Kidney (tissue), 14 donors: ENCODE measurements around the gene MAP1LC3B. TPM values are rescaled to one million over a fixed set of nuclear protein-coding genes. Genes with fewer than 3 reads are reported as not detected.
A peak's percentile ranks its signal among the peaks of the same experiment; 100 is the strongest.

Source experiments
- DNase-seq, 5 donors: peaks; one replicate each; pipeline ENCODE4 v3.0.0-alpha.2; 2013 to 2020
- FAIRE-seq: peaks from 2 replicates; lab custom pipeline; 2012; peaks lifted over from hg19 to GRCh38; lab: Jason Lieb, UNC
- H3K27ac ChIP-seq, 2 donors: one replicate each; pipeline ENCODE4 v1.7.0; 2013; ENCODE audit warnings: low read depth in 2 of 2, low read length in 2 of 2, inconsistent platforms in 1 of 2
- H3K27me3 ChIP-seq: one replicate; pipeline ENCODE4 v1.7.1; 2013; ENCODE audit warnings: low read length, inconsistent platforms; ENCODE audit not compliant: control insufficient read depth, insufficient read depth
- H3K36me3 ChIP-seq, 3 donors: one replicate each; pipeline versions ENCODE4 v1.7.0 to v1.7.1; 2013; ENCODE audit warnings: low read length in 3 of 3, control low read depth in 1 of 3, inconsistent platforms in 1 of 3; ENCODE audit not compliant: insufficient read depth in 3 of 3, control insufficient read depth in 2 of 3
- H3K4me1 ChIP-seq, 3 donors: one replicate each; pipeline versions ENCODE4 v1.7.0 to v1.7.1; 2013; ENCODE audit warnings: low read length in 3 of 3, inconsistent platforms in 1 of 3, low read depth in 1 of 3; ENCODE audit not compliant: control insufficient read depth in 2 of 3, insufficient read depth in 2 of 3
- H3K4me3 ChIP-seq, 3 donors: one replicate each; pipeline versions ENCODE4 v1.7.0 to v1.8.1; 2013; ENCODE audit warnings: low read length in 3 of 3, control low read depth in 1 of 3, inconsistent platforms in 1 of 3
- H3K9ac ChIP-seq, 3 donors: one replicate each; pipeline versions ENCODE4 v1.7.0 to v1.7.1; 2013; ENCODE audit warnings: low read length in 3 of 3, control low read depth in 1 of 3, inconsistent platforms in 1 of 3
- H3K9me3 ChIP-seq, 3 donors: one replicate each; pipeline versions ENCODE4 v1.7.0 to v1.7.1; 2013; ENCODE audit warnings: low read length in 3 of 3, control low read depth in 1 of 3, inconsistent platforms in 1 of 3; ENCODE audit not compliant: control insufficient read depth in 2 of 3, insufficient read depth in 1 of 3
- CTCF ChIP-seq: IDR thresholded peaks from 3 replicates; pipeline ENCODE4 v1.5.1; 2012; ENCODE audit warnings: mild to moderate bottlenecking, moderate library complexity, borderline replicate concordance; ENCODE audit not compliant: insufficient read depth; ENCODE audit errors: extremely low read depth
- intact Hi-C: fragments of 100-400 bp; cut with DNase I; formaldehyde crosslinking; loops from one replicate; pipeline ENCODE4 v1.11.1; 2022
- polyA plus RNA-seq: library from polyadenylated mRNA; stranded (reverse); fragments of 350-450 nt; fragmentation: Illumina TruSeq; extraction: RNeasy Lipid Tissue Mini Kit (QIAGEN cat#74804); gene quantifications from one replicate; pipeline ENCODE4 v1.2.3, GENCODE V29; 2014; ENCODE audit warnings: low read depth, low replicate concordance; ENCODE audit not compliant: insufficient read depth
- total RNA-seq: library from RNA; stranded (reverse); fragmentation: NEBNext Ultra II Directional; extraction: Animal tissue kit (Norgen Biotek cat#: 25700); gene quantifications from one replicate; pipeline ENCODE4 v1.2.1, GENCODE V29; 2021
- donor health status: control.
- donor health status: control.
- donor health status: control.
- donor health status: control.
- donor health status: control.
- donor health status: DM: yes; HTN: yes; CAD: no.
- donor health status: Normal renal cell carcinoma (clear cell type).

MAP1LC3B gene
- total and polyA plus RNA-seq, 2 donors from 2014 or later, result 57.1 to 70.3 TPM

GRCh38 chr16:87414251-87414680 is 22.1 kb downstream of the MAP1LC3B start:
- DNase-seq, result no peak
- no peaks in the 10 kb centered on the region for H3K4me1 ChIP-seq
- H3K9me3 ChIP-seq, result no peaks in the 10 kb centered on the region
- H3K4me3 ChIP-seq, result no peak overlapping the region
- FAIRE-seq, result no peak
- no peaks in the 10 kb centered on the region for H3K27me3 ChIP-seq
- no peak for TF ChIP-seq CTCF
- H3K36me3 ChIP-seq, result peaks cover 2 to 67% (median 31%) of the 10 kb centered on the region in 3 donors
- no peak overlapping the region for H3K27ac ChIP-seq
- intact Hi-C loops, result no loop called here
- H3K9ac ChIP-seq, result no peak overlapping the region

GRCh38 chr16:87415441-87415840 is 23.3 kb downstream of the MAP1LC3B start:
- Histone ChIP-seq H3K9me3 (no peaks in the 10 kb centered on the region), H3K9ac (no peak overlapping the region), H3K27ac (no peak overlapping the region), H3K4me1 (no peaks in the 10 kb centered on the region), H3K27me3 (no peaks in the 10 kb centered on the region), H3K36me3 (peaks cover 2 to 66% (median 31%) of the 10 kb centered on the region in 3 donors), H3K4me3 (no peak overlapping the region)
- DNase-seq (no peak), FAIRE-seq (no peak)
- TF ChIP-seq CTCF, result no peak
- intact Hi-C loops, result no loop called here

GRCh38 chr16:87416826-87417527 is 24.8 kb downstream of the MAP1LC3B start:
- Histone ChIP-seq H3K9me3 (no peaks in the 10 kb centered on the region), H3K4me1 (no peaks in the 10 kb centered on the region), H3K27ac (no peak overlapping the region), H3K36me3 (peaks cover 2 to 61% (median 25%) of the 10 kb centered on the region in 3 donors), H3K9ac (no peak overlapping the region), H3K4me3 (no peak overlapping the region), H3K27me3 (no peaks in the 10 kb centered on the region)
- no peak for FAIRE-seq
- intact Hi-C loops, result no loop called here
- peak; percentile 34 for TF ChIP-seq CTCF
- DNase-seq, result peak in 3 of 5 donors; percentile 50 to 73 (median 62)
